Keratinocyte (primary cell): Measurements from ENCODE around the gene ZNF132.

Experiments
- EZH2 ChIP-seq: IDR thresholded peaks from one replicate; pipeline ENCODE4 v1.6.1; 2012; ENCODE audit warnings: inconsistent platforms, mild to moderate bottlenecking, low read length, moderate library complexity
- TF ChIP-seq, protein P1 (sequence below), 3 experiments: IDR thresholded peaks in 1 of 3; conservative IDR thresholded peaks in 1 of 3; optimal IDR thresholded peaks in 1 of 3; 2 replicates in 2 of 3; 3 replicates in 1 of 3; pipeline versions ENCODE3 to v1.5.1; 2011; ENCODE audit warnings: low read length in 3 of 3, mild to moderate bottlenecking in 3 of 3, moderate library complexity in 2 of 3, control low read depth in 1 of 3, inconsistent platforms in 1 of 3; ENCODE audit not compliant: insufficient read depth in 2 of 3; ENCODE audit errors: extremely low read depth in 1 of 3

DNA sequence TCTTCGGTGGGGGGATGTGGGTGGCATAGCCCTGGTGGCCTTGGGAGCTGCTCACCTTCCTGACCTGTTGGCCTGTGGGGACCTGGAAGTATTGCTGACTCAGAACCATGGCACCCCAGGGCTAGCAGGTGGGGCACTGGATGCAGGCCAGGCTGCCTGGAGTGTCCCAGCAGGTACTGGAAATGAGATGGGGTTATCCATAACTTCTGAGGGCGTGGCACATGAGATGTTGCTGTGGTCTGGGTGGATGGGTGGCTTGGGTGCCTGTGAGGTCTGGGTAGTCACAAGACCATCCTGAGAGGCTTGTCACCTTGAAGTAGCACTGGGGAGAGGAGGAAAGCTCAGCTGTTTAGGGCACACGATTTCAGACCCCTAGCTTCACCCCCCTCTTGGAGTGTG lies 45.1 kb downstream of the ZNF132 start:
- TF ChIP-seq, protein P1, sequence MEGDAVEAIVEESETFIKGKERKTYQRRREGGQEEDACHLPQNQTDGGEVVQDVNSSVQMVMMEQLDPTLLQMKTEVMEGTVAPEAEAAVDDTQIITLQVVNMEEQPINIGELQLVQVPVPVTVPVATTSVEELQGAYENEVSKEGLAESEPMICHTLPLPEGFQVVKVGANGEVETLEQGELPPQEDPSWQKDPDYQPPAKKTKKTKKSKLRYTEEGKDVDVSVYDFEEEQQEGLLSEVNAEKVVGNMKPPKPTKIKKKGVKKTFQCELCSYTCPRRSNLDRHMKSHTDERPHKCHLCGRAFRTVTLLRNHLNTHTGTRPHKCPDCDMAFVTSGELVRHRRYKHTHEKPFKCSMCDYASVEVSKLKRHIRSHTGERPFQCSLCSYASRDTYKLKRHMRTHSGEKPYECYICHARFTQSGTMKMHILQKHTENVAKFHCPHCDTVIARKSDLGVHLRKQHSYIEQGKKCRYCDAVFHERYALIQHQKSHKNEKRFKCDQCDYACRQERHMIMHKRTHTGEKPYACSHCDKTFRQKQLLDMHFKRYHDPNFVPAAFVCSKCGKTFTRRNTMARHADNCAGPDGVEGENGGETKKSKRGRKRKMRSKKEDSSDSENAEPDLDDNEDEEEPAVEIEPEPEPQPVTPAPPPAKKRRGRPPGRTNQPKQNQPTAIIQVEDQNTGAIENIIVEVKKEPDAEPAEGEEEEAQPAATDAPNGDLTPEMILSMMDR (optimal IDR thresholded peaks at IDR 0.05 in 1 of 3, IDR thresholded peaks at IDR 0.05 in 1 of 3, conservative IDR thresholded peaks at IDR 0.05 in 1 of 3; ENCODE audit: extremely low read depth in 1 of 3, insufficient read depth in 2 of 3, low read length in 3 of 3), result no peak
- TF ChIP-seq EZH2, result no peak
